Sigmoid colon (tissue), 7 donors: ENCODE data around the gene APOA5. TPM values are rescaled to one million over a fixed set of nuclear protein-coding genes. Genes with fewer than 3 reads are reported as not detected.

Source experiments
- DNase-seq: peaks from one replicate; pipeline ENCODE4 v3.0.0-alpha.2; 2019
- H3K27ac ChIP-seq, 4 donors: fragments of 200-600 bp; sonication (generic); one replicate each; pipeline ENCODE4 v1.5.1; 2016 to 2019; ENCODE audit warnings: mild to moderate bottlenecking in 1 of 4
- H3K27me3 ChIP-seq, 3 donors: fragments of 200-600 bp; sonication (generic); one replicate each; pipeline ENCODE4 v1.5.1; 2019; ENCODE audit warnings: mild to moderate bottlenecking in 1 of 3
- H3K36me3 ChIP-seq, 4 donors: fragments of 200-600 bp; sonication (generic); one replicate each; pipeline ENCODE4 v1.5.1; 2016 to 2019
- H3K4me1 ChIP-seq, 4 donors: fragments of 200-600 bp; sonication (generic); one replicate each; pipeline ENCODE4 v1.5.1; 2017 to 2019
- H3K4me3 ChIP-seq, 4 donors: fragments of 200-600 bp; sonication (generic); one replicate each; pipeline ENCODE4 v1.5.1; 2017 to 2019; ENCODE audit warnings: mild to moderate bottlenecking in 2 of 4, moderate library complexity in 1 of 4
- H3K9me3 ChIP-seq, 4 donors: fragments of 200-600 bp in 3 of 4; sonication (generic) in 3 of 4; one replicate each; pipeline versions ENCODE4 v1.5.1 to v1.6.1; 2013 to 2019
- CTCF ChIP-seq, 4 experiments: fragments of 450-650 bp in 3 of 4; fragments of 200-600 bp in 1 of 4; IDR thresholded peaks; one replicate each; pipeline ENCODE4 v1.5.1; 2016 to 2019; ENCODE audit warnings: antibody characterized with exemption in 4 of 4, mild to moderate bottlenecking in 3 of 4, moderate library complexity in 2 of 4
- EP300 ChIP-seq, 4 donors: sonication (generic); formaldehyde crosslinking; IDR thresholded peaks; one replicate each; pipeline ENCODE4 v1.6.1; 2017; ENCODE audit warnings: antibody characterized with exemption in 4 of 4
- POLR2A ChIP-seq, 2 donors: fragments of 450-650 bp; IDR thresholded peaks; one replicate each; pipeline ENCODE4 v1.6.1; 2016; ENCODE audit warnings: antibody characterized with exemption in 2 of 2, mild to moderate bottlenecking in 2 of 2, moderate library complexity in 2 of 2
- POLR2AphosphoS5 ChIP-seq, 4 donors: sonication (generic); formaldehyde crosslinking; IDR thresholded peaks; one replicate each; pipeline ENCODE4 v1.6.1; 2017; ENCODE audit warnings: antibody characterized with exemption in 4 of 4
- WGBS, 2 donors: extraction: QIAGEN DNeasy Blood & Tissue Kit; methylation state at CpG; one replicate each; pipeline ENCODE4 v1.1.7; 2013; 5-methylcytosine and 5-hydroxymethylcytosine counted together
- intact Hi-C: fragments of 100-400 bp; cut with DNase I; formaldehyde crosslinking; loops from one replicate; pipeline ENCODE4 v1.15.1; 2023
- polyA plus RNA-seq, 3 donors: library from polyadenylated mRNA; stranded (reverse); fragments of 200-250 nt; gene quantifications; one replicate each; pipeline ENCODE4 v1.2.3, GENCODE V29; 2013
- total RNA-seq, 4 donors: library from RNA; depleted of rRNA; stranded (reverse); fragments of >200 nt; gene quantifications; one replicate each; pipeline ENCODE4 v1.1.0, GENCODE V29; 2016
- donor health status: healthy with polysubstance abuse.
- donor health status: Bipolar disorder and iron deficiency.
- donor health status: healthy.

APOA5 gene
- total and polyA plus RNA-seq, 7 donors: not detected

GRCh38 chr11:116822575-116822974 lies 30.9 kb upstream of the APOA5 start:
- Histone ChIP-seq H3K9me3 (no peaks in the 10 kb centered on the region), H3K27me3 (no peaks in the 10 kb centered on the region), H3K36me3 (no peaks in the 10 kb centered on the region), H3K4me1 (no peaks in the 10 kb centered on the region), H3K4me3 (no peak overlapping the region), H3K27ac (no peak overlapping the region)
- intact Hi-C loops: no loop called here
- TF ChIP-seq EP300 (IDR thresholded peaks at IDR 0.05) (no peak), CTCF (IDR thresholded peaks at IDR 0.05) (no peak), POLR2AphosphoS5 (IDR thresholded peaks at IDR 0.05) (no peak), POLR2A (IDR thresholded peaks at IDR 0.05) (no peak)
- DNase-seq: no peak
- WGBS, 2 donors: 75 to 77% methylated on average over 5 of the region's 5 CpGs

- DNase-seq: no peak
- Histone ChIP-seq H3K9me3 (no peaks in the 10 kb centered on the region), H3K27me3 (no peaks in the 10 kb centered on the region), H3K36me3 (no peaks in the 10 kb centered on the region), H3K4me3 (no peak overlapping the region), H3K4me1 (no peaks in the 10 kb centered on the region), H3K27ac (no peak overlapping the region)
- TF ChIP-seq POLR2A (IDR thresholded peaks at IDR 0.05) (no peak), POLR2AphosphoS5 (IDR thresholded peaks at IDR 0.05) (no peak), CTCF (IDR thresholded peaks at IDR 0.05) (no peak), EP300 (IDR thresholded peaks at IDR 0.05) (no peak)
- intact Hi-C loops: no loop called here
- 95% methylated on average over 51 of the region's 51 CpGs for WGBS, 2 donors
Observed at GRCh38 chr11:116821050-116821918, 29.6 kb upstream of the APOA5 start.

- H3K36me3 ChIP-seq: no peaks in the 10 kb centered on the region
- no peak for DNase-seq
- TF ChIP-seq POLR2AphosphoS5 (IDR thresholded peaks at IDR 0.05) (no peak), CTCF (IDR thresholded peaks at IDR 0.05) (no peak), POLR2A (IDR thresholded peaks at IDR 0.05) (no peak)
- no peak overlapping the region for H3K27ac ChIP-seq
- 91 to 92% methylated on average over 9 of the region's 9 CpGs for WGBS, 2 donors
- H3K4me1 ChIP-seq: no peaks in the 10 kb centered on the region
- H3K9me3 ChIP-seq: no peaks in the 10 kb centered on the region
- intact Hi-C loops: no loop called here
- H3K27me3 ChIP-seq: no peaks in the 10 kb centered on the region
- no peak overlapping the region for H3K4me3 ChIP-seq
Observed at GRCh38 chr11:116819049-116819448, 27.4 kb upstream of the APOA5 start.

GRCh38 chr11:116814502-116814901 lies 22.8 kb upstream of the APOA5 start:
- DNase-seq: no peak
- Histone ChIP-seq H3K36me3 (no peaks in the 10 kb centered on the region), H3K9me3 (no peaks in the 10 kb centered on the region), H3K4me1 (no peaks in the 10 kb centered on the region), H3K27me3 (no peaks in the 10 kb centered on the region), H3K4me3 (no peak overlapping the region), H3K27ac (no peak overlapping the region)
- TF ChIP-seq POLR2A (IDR thresholded peaks at IDR 0.05): no peak
- no peak for TF ChIP-seq POLR2AphosphoS5 (IDR thresholded peaks at IDR 0.05)
- no peak for TF ChIP-seq EP300 (IDR thresholded peaks at IDR 0.05)
- no peak for TF ChIP-seq CTCF (IDR thresholded peaks at IDR 0.05)
- WGBS, 2 donors: 83 to 93% methylated on average over 6 of the region's 6 CpGs
- intact Hi-C loops: no loop called here
